DMS 273 treated with DMSO at 0.1 percent for 48 hours (cell line): ENCODE measurements around the gene DBX2.
"Not testable (repeated sequence)": the region's sequence is repeated elsewhere in the genome, so short reads cannot be mapped to it uniquely, and the experiment has no call there.

Source experiments
- DNase-seq: peaks from one replicate; lab custom pipeline; 2025; lab: John Stamatoyannopoulos, UW

DBX2 gene

GRCh38 chr12:45050751-45051571, at the start of gene DBX2:
DBX2 (minus strand) TSS chr12:45051099; CDS start chr12:45050927, 172 bp downstream.
- DNase-seq: no peak

- no peak for DNase-seq
Observed at GRCh38 chr12:45098766-45099165, 47.9 kb upstream of the DBX2 start.

GRCh38 chr12:45095417-45095816, 44.5 kb upstream of the DBX2 start:
- not testable (repeated sequence) for DNase-seq

GRCh38 chr12:45093051-45093450, 42.2 kb upstream of the DBX2 start:
- DNase-seq: no peak

GRCh38 chr12:45089411-45090075, 38.6 kb upstream of the DBX2 start:
- DNase-seq: no peak

GRCh38 chr12:45088608-45089007, 37.7 kb upstream of the DBX2 start:
- no peak for DNase-seq

GRCh38 chr12:45084248-45084647, 33.3 kb upstream of the DBX2 start:
- DNase-seq: not testable (repeated sequence)

GRCh38 chr12:45077251-45077650, 26.4 kb upstream of the DBX2 start:
- no peak for DNase-seq

- no peak for DNase-seq
Observed at GRCh38 chr12:45076417-45077026, 25.6 kb upstream of the DBX2 start.

GRCh38 chr12:45075587-45076282, 24.8 kb upstream of the DBX2 start:
- DNase-seq: no peak

- no peak for DNase-seq
Observed at GRCh38 chr12:45065125-45065626, 14.3 kb upstream of the DBX2 start.

GRCh38 chr12:45060976-45061375, 10.1 kb upstream of the DBX2 start:
- DNase-seq: no peak

GRCh38 chr12:45051572-45052125, 750 bp upstream of the DBX2 start:
- DNase-seq: peak; percentile 61

- DNase-seq: no peak
Observed at GRCh38 chr12:45049912-45050750, 768 bp downstream of the DBX2 start.

GRCh38 chr12:45042599-45042998, 8.3 kb downstream of the DBX2 start:
- DNase-seq: no peak

- DNase-seq: no peak
Observed at GRCh38 chr12:45040977-45041376, 9.9 kb downstream of the DBX2 start.

GRCh38 chr12:45039757-45040156, 11.1 kb downstream of the DBX2 start:
- DNase-seq: no peak

GRCh38 chr12:45034861-45035265, 16.0 kb downstream of the DBX2 start:
- no peak for DNase-seq

GRCh38 chr12:45017916-45018315, 33.0 kb downstream of the DBX2 start:
- no peak for DNase-seq

GRCh38 chr12:45014396-45014795, 36.5 kb downstream of the DBX2 start:
- DNase-seq: no peak

- no peak for DNase-seq
Observed at GRCh38 chr12:45012749-45013148, 38.1 kb downstream of the DBX2 start.
